ENCODE data around the gene SHISA7.
"Not testable (repeated sequence)": the region's sequence is repeated elsewhere in the genome, so short reads cannot be mapped to it uniquely, and the experiment has no call there.

The SHISA7 gene

DNA sequence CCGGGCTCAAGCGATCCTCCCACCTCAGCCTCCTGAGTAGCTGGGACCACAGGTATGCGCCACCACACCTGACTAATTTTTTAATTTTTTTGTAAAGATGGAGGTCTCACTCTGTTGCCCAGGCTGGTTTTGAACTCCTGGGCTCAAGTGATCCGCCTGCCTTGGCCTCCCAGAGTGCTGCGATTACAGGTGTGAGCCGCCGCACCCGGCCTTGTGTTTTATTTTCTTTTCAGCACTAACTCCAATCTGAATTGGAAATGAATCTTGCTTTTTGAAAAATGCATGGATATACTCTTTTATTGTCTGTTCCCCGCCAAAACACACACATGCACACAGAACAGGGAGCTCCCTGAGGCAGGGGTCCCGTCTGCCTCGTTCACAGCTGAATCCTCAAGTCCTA, 19.6 kb upstream of the SHISA7 start:
- no peak for DNase-seq

DNA sequence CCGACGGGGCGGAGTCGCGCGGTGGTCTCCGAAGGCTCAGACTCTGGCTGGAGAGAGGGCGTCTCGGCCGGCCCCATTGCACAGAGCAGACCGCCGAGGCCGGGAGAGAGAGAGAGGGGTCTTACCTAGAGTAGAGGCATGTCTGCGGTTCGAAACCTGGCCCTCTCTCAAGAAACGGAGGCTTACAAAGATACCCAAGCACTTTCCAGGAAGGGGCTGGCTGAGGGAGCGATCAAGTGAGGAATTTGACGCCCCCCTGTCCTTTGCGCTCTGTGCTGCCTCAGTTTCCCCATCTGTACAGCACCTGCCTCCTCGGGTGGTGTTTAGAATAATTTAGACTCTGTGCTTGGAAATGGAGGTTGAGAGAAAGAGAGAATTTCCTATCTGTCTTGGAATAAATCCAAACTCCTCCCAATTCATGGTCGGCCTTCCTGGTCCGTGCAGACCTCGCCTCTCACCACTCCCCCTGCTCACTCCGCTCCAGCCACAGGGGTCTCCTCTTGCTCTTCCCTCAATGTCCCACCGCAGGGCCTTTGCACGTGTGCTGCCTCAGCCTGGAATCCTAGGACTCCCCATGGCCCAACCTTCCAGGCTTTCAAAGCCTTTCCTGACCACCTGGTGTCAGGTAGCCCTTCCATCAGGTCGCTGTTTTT, 19.0 kb upstream of the SHISA7 start:
- no peak for DNase-seq

GRCh38 chr19:55461259-55461973, 18.3 kb upstream of the SHISA7 start, which contains the start of gene ISOC2:
ISOC2 (minus strand) TSS chr19:55461642; CDS start chr19:55456486, 5,156 bp downstream.
- DNase-seq, result peak; percentile 100

DNA sequence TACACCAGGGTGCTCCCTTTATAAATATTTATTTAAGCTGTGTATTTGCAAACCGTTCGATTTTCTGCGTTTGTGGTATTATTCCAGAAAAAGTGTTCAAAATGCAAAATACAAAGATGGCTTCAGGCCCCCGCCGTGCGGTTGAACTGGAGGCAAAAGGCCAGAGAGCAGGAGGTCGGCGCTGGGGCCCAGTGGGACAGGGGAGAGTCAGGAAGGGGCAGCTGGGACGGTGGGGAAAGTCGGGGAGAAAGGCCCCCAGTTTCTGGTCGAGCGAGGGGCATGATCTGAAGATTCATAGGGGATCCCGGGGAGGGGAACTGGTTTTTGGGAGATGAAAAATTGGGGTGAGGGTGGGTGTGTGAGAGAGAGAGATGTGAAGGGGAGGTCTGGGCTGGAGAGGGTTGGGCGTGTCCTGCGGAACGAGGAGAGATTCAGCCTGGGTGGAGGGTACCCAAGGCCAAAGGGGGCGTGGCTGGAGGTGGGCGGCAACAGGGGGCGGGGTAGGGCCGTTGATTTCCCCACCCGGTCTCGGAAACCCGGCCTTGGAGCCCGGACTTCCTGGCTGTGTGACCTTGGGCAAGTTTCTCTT, 17.7 kb upstream of the SHISA7 start:
- DNase-seq, result peak; percentile 28 to 35

GRCh38 chr19:55459950-55460657, 17.0 kb upstream of the SHISA7 start:
- DNase-seq, result no peak

DNA sequence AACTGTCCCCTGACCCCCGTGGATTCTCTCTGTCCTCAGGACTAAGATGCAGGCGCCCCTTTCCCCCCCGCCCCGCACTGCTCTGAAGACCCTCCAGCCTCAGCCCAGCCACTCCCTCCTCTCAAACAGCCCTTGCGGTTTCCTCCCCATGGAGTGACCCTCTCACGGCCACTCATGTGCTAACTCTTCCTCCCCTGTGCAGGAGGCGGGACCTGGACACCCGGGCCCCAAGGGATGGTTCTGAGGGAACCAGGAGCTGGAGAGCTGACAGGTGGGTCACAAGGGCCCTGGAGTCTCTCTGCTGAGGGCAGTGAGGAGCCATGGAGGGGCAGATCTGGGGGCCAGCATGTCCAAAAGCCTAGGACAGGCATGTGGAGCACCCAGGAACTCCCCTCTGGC, 16.4 kb upstream of the SHISA7 start:
- no peak for DNase-seq

DNA sequence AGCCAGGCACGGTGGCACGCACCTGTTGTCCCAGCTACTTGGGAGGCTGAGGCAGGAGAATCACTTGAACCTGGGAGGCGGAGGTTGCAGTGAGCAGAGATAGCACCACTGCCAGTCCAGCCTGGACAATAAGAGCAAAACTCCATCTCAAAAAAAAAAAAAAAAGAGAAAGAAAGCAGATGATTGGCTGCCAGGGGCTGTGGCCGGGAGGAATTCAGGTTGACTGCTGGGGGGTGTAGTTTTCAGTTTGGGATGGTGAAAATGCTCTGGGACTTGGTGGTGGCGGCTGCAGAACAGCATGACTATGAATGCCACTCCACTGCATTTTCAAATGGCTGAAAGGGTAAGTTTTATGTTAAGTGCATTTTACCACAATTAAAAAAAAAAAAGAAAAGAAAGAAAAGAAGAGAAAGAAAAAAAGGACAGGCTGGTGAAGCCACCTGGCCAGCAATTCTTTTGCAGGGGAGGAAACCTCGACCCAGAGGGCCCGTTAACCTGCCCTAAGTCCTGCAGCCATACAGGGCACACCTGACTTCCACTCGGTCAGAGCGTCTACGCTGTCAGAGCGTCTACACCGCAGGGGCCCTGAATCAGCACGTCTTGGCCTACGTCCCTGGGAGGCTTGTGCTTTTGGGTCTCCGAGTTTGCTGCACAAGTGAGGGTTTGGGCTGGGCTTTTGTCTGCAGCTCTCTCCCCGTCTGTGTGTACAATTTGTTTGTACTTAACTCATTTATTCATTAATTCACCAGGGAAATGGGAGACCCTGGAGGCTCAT, 14.8 kb upstream of the SHISA7 start:
- no peak for DNase-seq

- no peak for DNase-seq
These were observed 13.2 kb upstream of the SHISA7 start for GRCh38 chr19:55456347-55456746.

DNA sequence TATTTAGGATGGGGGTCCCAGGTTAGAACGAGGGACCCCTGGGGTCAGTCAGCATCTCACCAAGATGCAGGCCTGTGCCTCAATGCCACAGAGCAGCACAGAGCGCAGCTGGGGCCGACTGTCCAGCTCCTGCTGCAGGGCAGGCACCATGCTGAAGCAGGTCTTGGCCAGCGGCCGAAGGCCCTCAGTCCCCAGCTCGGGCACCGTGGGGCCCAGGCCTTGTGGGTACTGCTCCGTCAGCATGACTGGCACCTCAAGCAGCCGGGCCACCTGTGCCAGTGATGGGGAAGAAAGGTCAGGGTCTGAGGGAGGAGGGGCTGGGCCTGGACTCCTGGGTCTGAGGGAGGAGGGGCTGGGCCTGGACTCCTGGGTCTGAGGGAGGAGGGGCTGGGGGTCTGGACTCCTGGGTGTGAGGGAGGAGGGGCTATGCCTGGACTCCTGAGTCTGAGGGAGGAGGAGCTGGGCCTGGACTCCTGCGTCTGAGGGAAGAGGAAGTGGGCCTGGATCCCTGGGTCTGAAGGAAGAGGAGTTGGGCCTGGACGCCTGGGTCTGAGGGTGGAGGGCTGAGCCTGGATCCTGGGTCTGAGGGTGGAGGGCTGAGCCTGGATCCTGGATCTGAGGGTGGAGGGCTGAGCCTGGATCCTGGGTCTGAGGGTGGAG, 12.6 kb upstream of the SHISA7 start:
- no peak for DNase-seq

DNA sequence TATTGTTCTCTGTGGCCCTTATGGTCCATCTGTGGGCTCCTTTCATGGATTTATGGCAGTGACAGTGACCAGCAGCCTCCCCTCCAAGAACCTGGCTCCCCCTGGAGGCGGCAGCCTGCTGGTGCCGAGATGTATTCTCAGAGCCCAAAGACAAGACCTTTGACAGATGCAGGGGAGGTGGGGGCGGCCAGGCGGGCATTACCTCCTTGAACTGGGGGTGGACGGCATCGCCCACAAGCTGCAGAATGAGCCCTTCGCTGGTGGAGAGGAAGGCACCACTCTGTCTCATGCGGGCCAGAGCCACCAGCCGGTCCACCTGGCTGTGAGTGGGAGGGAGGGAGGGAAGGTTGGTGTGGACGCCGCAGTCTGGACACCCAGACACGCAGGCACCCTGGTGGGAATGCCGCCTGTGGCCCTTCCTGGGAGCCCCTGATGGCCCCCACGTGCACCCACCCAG, 11.7 kb upstream of the SHISA7 start:
- DNase-seq, result peak; percentile 41 to 43

- no peak for DNase-seq
These were observed 10.6 kb upstream of the SHISA7 start for GRCh38 chr19:55453511-55454260.

GRCh38 chr19:55452749-55453346, 9.7 kb upstream of the SHISA7 start:
- no peak for DNase-seq

- no peak for DNase-seq
These were observed 9.1 kb upstream of the SHISA7 start for GRCh38 chr19:55451965-55452748.

DNA sequence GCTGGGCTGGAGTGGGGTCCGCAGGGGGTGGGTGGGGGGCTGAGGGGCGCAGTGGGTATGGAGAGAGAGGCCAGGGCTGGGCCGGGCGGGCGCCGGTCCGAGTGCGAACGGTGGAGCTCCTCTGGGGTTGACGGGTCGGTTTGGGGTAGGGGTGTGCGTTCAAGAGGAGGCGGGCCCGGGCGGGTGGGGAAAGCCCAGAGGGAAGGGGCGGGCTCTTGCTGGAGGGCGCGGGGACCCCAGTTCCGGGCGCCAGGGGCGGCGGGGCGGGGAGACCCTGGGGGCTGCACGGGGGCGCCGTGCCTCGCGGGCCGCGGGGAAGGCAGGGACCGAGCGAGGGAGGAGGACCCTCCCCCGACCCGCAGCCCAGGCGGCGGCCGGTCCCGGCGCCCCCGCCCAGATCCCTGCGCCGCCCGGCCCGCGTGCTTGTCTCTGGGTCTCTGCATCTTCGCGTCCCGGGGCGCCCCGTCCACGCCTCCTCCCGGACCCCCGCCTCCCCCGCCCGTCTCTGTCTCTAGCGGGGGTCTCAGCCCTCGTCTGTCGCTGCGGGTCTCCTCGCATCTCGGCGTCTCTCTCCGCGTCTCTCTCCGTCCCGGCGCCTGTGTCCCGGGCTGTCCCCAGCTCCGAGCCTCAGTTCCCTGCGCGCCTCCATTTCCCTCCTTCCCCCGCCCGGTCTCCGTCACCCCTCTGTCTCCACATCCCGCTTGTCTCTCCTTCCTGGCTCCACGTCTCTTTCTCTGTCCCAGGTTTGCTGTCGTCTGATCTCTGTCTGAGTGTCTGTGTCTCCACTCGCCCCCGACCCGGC, 8.3 kb upstream of the SHISA7 start:
- DNase-seq, result no peak

DNA sequence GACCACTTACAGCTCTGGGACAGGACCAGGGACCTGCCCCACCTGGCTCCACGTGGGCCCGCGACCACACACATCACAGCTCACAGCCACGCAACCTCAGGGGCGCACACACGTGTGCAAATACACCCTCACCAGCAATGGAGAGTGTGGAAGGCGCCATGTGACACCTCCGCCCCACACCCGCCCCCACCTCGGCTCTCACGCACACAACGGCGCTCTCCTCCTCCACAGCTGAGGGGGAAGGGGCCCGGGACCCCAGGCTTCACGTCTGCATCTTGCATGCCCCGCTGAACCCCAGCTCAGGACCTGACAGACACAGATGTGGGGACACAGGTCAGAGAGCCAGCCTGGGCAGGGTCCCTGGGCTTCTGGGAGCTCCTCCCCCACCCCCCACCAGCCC, 6.4 kb upstream of the SHISA7 start:
- DNase-seq, result no peak

DNA sequence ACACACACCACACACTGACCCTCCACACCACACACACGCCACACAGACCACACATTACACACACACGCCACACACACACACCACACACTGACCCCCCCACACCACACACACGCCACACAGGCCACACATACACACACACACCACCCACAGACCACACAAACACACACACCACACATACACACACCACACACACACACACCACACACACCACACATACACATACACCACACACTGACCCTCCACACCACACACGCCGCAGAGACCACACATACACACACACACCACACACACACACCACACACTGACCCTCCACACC, 5.0 kb upstream of the SHISA7 start:
- DNase-seq, result not testable (repeated sequence)

DNA sequence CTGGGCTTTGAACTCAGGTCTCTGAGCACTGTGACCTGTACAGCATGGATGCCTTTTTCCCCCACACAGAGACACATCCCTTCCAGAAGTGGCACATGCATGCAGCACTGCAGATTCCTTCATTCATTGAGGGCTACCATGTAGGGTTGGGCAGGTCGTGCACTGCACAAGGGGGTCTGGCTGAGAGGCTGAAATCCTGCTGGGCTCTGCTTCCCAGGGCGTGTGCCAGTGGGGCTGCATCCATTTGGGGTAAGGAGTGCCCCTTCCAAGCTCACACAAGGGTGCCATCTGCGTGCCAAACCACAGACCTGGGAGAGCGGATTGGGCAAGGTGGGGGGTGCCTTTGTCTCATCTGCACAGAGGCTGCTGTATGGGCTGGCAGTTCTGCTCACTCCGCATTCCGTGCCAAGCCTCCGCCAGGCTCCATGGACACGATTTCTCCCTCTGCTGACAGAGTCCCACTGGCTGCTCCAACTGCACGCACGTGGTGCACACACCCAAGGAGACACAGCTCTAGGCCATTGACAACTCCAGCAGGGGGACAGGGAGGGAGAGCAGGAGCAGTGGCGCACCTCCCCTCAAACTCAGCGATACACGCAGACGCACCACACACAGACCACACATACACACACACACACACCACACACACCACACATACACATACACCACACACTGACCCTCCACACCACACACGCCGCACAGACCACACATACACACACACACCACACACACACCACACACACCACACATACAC, 4.5 kb upstream of the SHISA7 start:
- no peak for DNase-seq

DNA sequence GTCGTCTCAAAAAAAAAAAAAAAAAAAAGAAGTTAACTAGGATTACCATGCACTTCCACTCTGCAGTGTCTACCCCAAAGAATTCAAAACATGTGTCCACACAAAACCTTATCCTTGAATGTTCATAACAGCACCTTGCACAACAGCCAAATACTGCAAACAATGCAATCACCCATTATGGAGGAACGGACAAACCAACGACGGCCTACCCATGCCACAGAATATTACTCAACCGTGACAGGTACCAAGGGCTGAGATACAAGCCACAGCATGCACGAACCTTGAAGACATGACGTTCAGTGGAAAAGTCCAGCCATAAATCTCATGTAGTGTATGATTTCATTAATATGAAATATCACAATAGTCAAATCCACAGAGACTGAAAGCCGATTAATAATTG, 3.0 kb upstream of the SHISA7 start:
- DNase-seq, result no peak

DNA sequence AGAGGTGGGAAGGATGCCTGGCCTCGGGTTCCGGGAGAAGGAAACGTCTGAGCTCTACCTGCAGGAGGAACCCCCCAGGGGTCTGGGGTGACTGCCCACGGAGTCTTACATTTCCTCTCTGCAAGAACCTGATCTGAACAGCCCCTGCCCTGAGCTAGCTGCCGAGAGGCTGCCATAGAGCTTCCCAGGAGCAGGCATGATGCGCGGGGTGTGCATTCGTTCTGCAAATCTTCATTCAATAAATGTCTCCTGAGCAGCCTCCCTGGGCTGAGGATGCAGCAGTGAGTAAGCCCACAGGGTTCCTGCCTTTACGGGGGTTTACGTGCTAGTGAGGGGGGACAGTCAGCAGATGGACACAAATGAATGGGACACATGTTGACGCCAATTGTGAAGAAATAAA, 1.5 kb upstream of the SHISA7 start:
- DNase-seq, result no peak
